Muscle of arm (tissue), 14 donors: Measurements from ENCODE around the gene ZNF420. TPM values are rescaled to one million over a fixed set of nuclear protein-coding genes. Genes with fewer than 3 reads are reported as not detected.
"Not testable (repeated sequence)": the region's sequence is repeated elsewhere in the genome, so short reads cannot be mapped to it uniquely, and the experiment has no call there.

ENCODE experiments used
- DNase-seq: peaks from one replicate; pipeline ENCODE4 v3.0.0-alpha.2; 2013
- long read RNA-seq, 11 donors: transcript quantifications; one replicate each; lab custom pipeline, GENCODE V29; 2026
- polyA plus RNA-seq, 12 donors: library from polyadenylated mRNA; unstranded; fragments of 120-200 nt; gene quantifications; one replicate each; pipeline ENCODE4 v1.2.1, GENCODE V29; 2013; ENCODE audit not compliant: insufficient read length in 12 of 12

The ZNF420 gene
- 10 to 100 TPM in 11 of 12 donors, not detected in 1; 10.2 to 16.8 (median 14.3) TPM for polyA plus RNA-seq
- long read RNA-seq, donor 1, partial matches to known transcripts = 0 of 3 reads
- long read RNA-seq, donor 1, other reads (novel, unspliced or antisense) = 0 of 3 reads
- long read RNA-seq, donor 2, partial matches to known transcripts = 0 of 3 reads
- long read RNA-seq, donor 2, other reads (novel, unspliced or antisense) = 0 of 3 reads
- long read RNA-seq, donor 3 = 0 reads
- long read RNA-seq, donor 4 = 0 reads
- long read RNA-seq, donor 5, partial matches to known transcripts = 10 of 33 reads
- long read RNA-seq, donor 5, other reads (novel, unspliced or antisense) = 19 of 33 reads
- long read RNA-seq, donor 6, partial matches to known transcripts = 0 of 4 reads
- long read RNA-seq, donor 6, other reads (novel, unspliced or antisense) = 0 of 4 reads
- long read RNA-seq, donor 7, partial matches to known transcripts = 0 of 3 reads
- long read RNA-seq, donor 7, other reads (novel, unspliced or antisense) = 0 of 3 reads
- long read RNA-seq, donor 8, partial matches to known transcripts = 0 of 3 reads
- long read RNA-seq, donor 8, other reads (novel, unspliced or antisense) = 0 of 3 reads
- long read RNA-seq, donor 9, partial matches to known transcripts = 0 of 3 reads
- long read RNA-seq, donor 9, other reads (novel, unspliced or antisense) = 0 of 3 reads
- long read RNA-seq, donor 10, partial matches to known transcripts = 0 of 1 reads
- long read RNA-seq, donor 10, other reads (novel, unspliced or antisense) = 0 of 1 reads
- long read RNA-seq, donor 11, partial matches to known transcripts = 0 of 4 reads
- long read RNA-seq, donor 11, other reads (novel, unspliced or antisense) = 0 of 4 reads

DNA sequence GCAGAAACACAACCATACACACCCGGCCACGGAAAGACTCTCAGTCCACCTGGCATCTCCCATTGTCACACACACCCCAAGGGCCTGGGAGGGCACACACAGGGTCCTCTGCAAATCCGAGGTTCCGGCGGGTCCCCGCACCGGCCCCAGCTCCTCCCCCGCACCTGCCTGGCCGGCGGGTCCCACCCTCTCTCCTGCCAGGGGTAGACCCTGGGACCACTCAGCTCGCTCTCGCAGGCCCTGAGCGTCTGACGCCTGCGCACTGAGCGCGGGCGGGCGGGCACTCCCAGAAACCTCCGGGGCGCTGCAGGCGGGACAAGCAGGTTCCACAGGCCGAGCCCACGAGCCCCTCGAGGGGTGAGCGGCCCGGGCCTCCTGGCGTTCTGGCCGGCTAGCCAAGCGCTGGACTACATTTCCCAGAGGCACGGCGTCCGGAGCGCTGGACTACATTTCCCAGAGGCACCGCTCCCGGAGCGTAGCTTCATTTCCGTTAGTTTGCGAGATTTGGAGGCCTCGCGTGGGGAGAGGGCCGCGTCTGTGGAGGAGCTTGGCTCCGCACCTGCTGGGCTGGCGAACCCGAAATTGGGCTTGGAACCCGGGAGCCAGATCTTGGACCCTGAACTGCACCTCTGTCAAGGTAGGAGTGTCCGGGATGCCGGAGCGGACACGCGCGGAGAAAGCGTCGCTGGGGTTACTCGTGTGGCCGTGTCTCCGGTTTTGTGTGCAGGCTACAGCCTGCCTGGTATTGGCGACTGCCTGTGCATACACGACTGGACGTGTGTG lies at the start of gene ZNF420:
TSS of gene ZNF420 (plus strand) at position 500 of the 783 bp plus-strand sequence. CDS start 10,686 bp downstream, outside the sequence.
- DNase-seq = peak; percentile 96

DNA sequence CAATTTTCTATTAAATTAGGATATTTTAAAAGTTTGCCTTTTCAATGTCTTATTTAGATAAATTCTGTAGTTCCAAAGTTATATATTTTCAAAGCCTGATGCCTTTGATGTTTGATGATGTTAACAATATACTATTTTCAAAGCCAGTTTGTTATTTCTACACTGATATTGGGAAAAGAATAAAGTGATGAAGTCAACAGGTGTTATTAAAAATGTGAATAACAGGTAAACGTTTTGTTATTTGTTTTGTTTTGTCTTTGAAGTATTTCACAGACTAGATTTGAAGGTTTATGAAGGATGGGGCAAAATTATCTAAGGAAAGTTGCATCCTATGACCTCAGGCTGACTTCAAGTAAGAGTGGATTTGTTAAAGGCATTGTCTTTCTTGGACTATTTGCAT lies 33.1 kb upstream of the ZNF420 start:
- DNase-seq = no peak

DNA sequence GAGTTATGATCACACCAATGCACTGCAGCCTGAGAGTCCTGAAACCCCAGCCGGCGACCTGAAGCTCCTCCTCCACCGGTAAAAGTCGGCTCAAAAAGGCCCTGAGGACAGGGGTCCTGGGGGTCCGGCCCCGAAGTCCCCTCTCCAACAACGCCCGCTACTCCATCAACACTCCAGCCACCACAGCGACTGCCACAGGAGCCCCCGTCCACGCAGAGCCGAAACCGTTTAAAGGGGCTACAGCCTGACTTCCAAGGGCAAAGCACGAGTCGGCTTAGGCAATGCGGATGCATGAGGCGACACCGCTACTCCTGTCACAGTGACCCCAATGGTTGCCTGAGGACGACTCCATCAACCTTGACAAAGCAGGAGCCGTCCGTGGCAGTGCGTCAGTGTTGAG lies 22.9 kb upstream of the ZNF420 start:
- DNase-seq = no peak

DNA sequence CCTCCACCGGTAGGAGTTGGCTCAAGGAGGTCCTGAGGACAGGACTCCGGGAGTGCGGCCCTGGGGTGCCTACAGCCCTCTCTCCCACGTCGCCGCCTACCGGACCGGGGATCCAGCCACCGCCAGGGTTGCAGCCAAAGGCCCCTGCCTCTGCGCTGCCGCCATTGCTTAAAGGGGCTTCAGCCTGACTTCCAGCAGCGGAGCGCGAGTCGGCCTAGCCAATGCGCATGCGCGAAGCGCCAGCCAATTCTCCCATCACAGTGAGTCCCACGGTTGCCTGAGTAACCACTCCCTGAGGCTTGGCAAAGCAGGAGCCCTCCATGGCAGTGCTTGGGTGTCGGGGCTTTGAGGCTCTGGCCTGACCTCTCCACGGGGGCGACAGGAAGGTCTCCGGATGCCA lies 21.5 kb upstream of the ZNF420 start:
- no peak for DNase-seq

DNA sequence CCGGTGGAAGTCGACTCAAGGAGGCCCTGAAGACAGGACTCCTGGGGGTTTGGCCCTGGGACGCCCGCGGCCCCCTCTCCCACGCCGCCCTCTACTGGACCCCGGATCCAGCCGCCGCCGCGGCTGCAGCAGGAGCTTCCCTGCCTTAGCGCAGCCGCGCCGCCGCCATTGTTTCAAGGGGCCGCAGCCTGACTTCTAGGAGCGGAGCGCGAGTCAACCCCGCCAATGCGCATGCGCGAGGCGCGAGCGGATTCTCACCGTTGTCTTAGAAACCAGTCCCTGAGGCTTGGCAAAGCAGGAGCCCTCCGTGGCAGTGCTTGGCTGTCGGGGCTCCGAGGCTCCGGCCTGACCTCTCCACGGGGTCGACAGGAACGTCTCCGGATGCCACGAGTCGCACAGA lies 19.1 kb upstream of the ZNF420 start:
- no peak for DNase-seq

DNA sequence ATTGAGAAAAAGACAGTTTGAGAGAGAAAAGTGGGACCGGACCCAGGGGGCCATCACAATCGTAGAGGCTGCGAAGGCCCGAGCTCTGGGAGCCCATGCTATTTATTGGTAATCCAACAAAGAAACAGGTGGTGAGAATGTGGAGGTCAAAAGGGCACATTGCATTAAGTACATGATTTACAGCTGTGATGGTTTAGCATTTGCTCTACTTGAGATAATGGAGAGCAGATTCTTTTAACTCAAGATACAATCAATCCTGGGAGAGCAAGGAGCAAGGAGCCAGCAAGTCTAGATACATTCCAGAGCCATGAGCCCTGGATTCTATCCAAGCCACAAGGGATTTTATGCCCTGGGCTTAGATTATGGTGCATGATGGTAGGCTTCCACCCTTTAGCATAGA lies 13.3 kb upstream of the ZNF420 start:
- not testable (repeated sequence) for DNase-seq

DNA sequence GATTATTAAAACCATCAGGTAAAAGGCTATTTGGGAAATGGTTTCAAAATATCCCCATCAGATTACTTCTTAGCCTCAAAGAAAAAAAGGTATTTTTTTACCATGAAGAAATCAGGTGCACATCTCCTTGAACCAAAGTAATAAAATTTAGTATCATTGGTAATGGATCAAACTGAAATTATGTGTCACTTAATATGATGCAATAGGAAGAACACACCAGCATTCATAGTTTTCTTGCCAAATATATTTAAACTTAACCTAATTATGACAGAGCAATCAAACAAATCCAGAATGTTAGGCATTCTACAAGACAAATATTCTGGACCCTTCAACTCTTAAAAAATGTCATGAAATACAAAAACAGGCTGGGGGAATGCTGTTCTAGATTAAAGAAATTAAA lies 4.1 kb upstream of the ZNF420 start:
- no peak for DNase-seq

DNA sequence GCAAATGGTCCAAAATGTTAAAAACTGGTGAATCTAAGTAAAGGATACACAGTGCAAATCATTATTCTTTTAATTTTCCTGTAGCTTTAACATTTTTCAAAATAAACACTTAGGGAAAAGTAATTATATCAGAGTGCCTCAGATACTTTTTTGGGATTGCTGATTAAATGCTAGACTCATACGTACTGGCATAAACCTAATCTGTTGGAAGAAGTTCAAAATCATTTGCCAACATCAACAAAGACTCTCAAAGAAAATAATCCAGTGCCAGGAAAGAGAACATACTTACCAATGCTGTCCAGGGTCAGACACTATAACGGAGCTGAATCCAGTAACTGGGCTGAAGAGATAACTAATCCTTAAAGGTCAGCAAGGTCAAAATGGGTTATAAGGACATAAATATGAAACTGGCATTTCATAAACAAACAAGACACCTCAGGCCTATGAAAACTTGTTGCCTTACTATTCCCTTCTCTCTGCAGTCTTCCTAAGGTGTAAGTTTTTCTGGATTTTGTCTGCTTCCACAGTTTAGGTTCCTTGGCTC lies 3.3 kb upstream of the ZNF420 start:
- DNase-seq = no peak

DNA sequence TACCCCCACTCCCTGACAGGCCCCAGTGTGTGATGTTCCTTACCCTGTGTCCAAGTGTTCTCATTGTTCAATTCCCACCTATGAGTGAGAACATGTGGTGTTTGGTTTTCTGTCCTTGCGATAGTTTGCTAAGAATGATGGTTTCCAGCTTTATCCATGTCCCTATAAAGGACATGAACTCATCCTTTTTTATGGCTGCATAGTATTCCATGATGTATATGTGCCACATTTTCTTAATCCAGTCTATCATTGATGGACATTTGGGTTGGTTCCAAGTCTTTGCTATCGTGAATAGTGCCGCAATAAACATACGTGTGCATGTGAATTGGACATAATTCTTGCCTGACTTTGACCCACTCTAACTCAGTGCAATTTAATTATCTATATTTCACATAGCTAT lies 1.7 kb upstream of the ZNF420 start:
- not testable (repeated sequence) for DNase-seq

DNA sequence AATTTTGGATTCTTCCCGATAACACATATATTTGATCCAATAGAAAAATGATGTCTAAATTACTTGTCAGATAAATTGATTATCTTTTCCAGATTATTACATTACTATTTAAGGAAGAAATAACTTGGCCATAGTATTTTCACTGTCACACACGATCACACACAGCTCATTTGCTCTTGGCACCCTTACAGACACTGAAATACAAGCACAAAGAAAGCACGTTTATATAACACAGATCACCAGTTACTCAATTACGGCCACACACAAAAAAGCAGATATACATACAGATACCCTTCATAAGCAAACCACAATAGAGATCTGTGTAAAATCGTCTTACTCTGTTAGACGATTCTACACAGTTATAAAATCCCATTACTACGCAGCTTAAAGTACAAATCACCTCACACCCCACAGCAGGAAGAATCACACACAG lies 716 bp upstream of the ZNF420 start:
- DNase-seq = no peak

DNA sequence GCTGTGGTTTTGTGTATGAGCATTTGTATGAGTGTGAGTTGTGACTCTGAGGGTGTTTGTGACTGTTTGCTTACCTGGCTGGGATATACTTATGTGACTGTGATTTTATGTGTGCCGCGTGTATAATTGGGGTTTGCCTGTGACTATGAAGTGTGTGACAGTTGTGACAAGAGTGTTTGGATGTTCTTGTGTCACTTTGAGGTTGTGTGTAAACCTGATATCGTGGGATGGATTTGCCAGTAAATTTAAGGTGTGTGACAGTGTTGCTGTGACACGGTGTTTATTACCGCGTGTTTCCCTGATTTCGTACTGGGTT lies 442 bp downstream of the ZNF420 start:
- DNase-seq = no peak

DNA sequence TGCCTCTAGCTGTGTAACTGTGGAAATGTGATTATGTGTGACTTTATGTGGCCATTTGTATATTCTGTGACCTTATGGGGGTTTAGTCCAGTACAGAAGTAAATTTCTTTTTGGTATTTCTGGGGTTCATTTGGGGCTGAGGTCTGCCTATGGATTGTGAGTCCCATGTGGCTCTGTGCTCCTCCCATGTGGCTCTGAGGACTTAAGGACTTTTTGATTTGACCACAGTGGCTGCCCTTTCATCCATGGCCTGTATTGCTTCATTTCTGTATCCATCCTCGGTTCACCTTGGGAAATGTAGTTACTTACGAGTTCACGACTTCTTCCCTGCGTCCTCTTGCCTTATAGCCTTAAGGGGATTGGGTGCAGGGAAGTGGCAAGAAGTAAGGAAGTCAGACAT lies 1.0 kb downstream of the ZNF420 start:
- DNase-seq = no peak

DNA sequence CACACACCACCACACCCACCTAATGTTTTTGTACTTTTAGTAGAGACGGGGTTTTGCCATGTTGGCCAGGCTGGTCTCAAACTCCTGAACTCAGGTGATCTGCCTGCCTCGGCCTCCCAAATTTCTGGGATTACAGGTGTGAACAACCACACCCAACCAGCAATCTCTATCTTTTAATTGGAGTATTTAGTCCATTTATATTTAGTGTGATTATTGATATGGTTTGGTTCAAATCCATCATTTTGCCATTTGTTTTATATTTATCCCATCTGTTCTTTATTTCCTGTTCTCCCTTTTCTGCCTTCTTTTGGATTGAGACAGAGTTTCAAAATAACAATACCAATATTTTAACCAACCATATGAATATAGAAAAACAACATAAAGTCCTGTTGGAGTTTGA lies 4.1 kb downstream of the ZNF420 start:
- DNase-seq = no peak

DNA sequence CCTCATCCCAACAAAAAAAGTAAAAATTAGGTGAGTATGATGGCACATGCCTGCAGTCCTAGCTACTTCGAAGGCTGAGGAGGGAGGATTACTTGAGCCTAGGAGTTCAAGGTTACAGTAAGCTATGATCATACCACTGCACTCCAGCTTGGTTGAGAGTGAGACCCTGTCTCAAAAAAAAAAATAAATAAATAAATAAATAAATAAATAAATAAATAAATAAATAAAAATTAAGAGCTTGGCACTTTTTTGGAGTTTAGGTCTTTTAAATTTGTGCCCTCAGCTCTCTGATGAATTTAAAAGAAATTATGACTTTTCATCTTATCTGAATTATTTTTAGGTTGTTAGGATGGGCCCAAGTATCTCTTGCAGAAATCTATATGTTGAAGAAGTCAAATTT lies 8.9 kb downstream of the ZNF420 start:
- no peak for DNase-seq

DNA sequence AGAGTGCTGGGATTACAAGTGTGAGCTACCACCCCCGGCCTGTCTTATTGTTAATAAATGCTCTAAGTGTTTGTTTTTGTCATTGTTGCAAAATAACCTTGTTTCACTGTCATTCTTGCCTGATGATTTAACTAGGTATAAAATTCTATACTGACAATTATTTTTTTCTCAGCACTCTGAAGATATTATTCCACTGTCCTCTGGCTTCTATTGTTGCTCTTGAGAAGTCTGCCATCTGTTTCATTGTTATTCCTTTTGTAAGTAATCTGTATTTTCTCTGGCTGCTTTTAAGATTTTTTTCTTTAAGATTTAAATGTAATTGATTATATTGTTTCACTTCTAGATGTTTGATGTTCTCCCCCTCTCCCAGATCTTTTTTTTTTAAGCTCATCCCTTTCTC lies 17.6 kb downstream of the ZNF420 start:
- no peak for DNase-seq

DNA sequence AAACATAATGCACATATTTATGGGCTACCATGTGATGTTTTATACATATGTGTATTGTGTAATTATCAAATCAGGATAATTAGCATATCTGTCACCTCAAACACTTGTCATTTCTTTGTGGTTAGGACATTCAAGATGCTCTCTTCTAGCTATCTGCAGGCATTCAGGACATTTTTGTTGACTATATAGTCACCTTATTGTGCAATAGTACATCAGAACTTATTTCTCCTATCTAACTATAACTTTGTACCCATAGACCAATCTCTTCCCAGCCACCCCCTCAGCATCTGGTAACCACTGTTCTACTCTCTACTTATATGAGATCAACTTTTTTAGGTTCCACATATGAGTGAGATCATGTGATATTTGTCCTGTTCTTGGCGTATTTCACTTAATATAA lies 20.3 kb downstream of the ZNF420 start:
- DNase-seq = no peak

DNA sequence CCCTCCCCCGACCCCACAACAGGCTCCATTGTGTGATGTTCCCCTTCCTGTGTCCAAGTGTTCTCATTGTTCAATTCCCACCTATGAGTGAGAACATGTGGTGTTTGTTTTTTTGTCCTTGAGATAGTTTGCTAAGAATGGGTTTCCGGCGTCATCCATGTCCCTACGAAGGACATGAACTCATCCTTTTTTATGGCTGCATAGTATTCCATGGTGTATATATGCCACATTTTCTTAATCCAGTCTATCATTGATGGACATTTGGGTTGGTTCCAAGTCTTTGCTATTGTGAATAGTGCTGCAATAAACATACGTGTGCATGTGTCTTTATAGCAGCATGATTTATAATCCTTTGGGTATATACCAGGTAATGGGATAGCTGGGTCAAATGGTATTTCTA lies 25.9 kb downstream of the ZNF420 start:
- DNase-seq = not testable (repeated sequence)

DNA sequence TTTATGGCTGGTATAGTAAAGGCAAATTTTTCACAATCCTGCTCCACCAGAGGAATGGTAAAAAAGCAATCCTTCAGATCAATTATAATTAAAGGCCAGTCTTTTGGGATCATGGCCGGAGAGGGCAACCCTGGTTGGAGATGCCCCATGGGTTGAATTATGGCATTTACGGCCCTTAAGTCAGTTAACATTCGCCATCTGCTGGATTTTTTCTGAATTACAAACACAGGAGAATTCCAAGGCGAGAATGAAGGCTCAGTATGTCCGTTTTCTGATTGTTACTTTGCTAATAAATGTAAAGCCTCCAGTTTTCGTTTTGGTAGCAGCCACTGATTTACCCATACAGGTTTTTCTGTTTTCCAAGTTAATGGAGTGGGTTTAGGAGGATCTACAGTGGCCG lies 33.5 kb downstream of the ZNF420 start:
- not testable (repeated sequence) for DNase-seq

DNA sequence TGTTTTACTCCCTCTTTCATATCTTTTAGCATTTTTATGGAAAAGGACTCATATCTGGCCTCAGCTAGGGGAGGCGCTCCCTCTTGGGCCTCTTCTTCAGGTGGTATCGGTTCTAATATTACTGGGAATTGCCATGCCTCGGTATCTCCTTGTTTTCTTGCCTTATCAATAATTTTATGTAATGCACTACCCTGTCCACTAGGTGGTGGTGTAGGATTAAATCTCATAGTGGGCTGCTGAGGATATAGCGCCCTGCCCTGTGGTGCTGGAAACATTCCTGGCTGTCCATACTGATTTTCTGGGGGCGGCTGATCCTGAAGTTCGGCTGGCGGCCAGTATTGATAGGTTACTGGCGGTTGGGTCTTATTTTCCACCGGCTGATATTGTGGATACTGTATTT lies 35.8 kb downstream of the ZNF420 start:
- no peak for DNase-seq

DNA sequence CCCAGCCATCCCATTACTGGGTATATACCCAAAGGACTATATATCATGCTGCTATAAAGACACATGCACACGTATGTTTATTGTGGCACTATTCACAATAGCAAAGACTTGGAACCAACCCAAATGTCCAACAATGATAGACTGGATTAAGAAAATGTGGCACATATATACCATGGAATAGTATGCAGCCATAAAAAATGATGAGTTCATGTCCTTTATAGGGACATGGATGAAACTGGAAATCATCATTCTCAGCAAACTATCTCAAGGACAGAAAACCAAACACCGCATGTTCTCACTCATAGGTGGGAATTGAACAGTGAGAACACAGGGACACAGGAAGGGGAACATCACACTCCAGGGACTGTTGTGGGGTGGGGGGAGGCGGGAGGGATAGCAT lies 43.9 kb downstream of the ZNF420 start:
- not testable (repeated sequence) for DNase-seq

DNA sequence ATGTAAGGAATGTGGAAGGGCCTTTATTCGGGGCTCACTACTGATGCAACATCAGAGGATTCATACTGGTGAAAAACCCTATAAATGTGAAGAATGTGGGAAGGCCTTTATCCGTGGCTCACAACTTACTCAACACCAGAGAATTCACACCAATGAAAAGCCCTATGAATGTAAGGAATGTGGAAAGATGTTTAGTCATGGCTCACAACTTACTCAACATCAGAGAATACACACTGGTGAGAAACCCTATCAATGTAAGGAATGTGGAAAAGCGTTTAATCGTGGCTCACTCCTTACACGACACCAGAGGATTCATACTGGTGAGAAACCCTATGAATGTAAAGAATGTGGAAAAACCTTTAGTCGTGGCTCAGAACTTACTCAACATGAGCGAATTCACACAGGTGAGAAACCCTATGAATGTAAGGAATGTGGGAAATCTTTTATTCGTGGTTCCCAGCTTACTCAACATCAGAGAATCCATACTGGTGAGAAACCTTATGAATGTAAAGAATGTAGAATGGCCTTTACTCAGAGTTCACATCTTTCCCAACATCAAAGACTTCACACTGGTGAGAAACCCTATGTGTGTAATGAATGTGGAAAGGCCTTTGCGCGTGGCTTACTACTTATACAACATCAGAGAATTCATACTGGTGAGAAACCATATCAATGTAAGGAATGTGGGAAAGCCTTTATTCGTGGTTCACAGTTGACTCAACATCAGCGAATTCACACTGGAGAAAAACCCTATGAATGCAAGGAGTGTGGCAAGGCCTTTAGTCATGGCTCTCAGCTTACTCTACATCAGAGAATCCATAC lies 50.0 kb downstream of the ZNF420 start:
- DNase-seq = no peak
